Glomerular endothelial cell (primary cell): ENCODE measurements around the gene GTF2A1. TPM values are rescaled to one million over a fixed set of nuclear protein-coding genes. Genes with fewer than 3 reads are reported as not detected.
A peak's percentile ranks its signal among the peaks of the same experiment; 100 is the strongest.

ENCODE experiments used
- DNase-seq: peaks from one replicate; pipeline ENCODE4 v3.0.0-alpha.2; 2011; ENCODE audit warnings: low read depth, low spot score; ENCODE audit errors: extremely low read depth
- total RNA-seq: library from RNA; depleted of rRNA; stranded (reverse); fragments of >200 nt; gene quantifications from 2 replicates; pipeline ENCODE4 v1.2.3, GENCODE V29; 2015

Gene GTF2A1
- total RNA-seq, 1 donor from 2014 or later: 19.6 TPM

GRCh38 chr14:81187832-81188522 lies 32.8 kb downstream of the GTF2A1 start:
- DNase-seq: no peak

GRCh38 chr14:81179631-81180030 lies 41.1 kb downstream of the GTF2A1 start:
- DNase-seq: no peak

- DNase-seq: no peak
These were observed 42.7 kb downstream of the GTF2A1 start for GRCh38 chr14:81178063-81178462.

- no peak for DNase-seq
These were observed 43.5 kb downstream of the GTF2A1 start for GRCh38 chr14:81177225-81177624.

DNA sequence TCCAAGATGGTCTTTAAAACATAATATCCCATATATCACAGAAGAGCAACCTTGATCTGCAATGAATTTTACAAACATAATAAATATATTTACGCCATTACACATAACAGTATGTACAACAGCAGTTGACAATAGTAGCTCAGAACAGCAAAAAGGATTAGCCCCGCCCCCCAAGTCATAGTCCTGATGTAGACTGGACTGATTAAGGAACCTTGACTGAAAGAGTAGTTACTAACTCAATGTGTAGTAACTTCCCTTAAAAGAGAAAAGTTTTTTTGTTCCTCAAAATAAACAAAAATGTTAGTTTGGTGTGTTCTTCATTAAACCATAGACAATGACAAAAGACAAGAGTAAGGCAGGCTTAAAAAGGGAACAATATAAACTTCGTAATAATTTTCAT lies 44.5 kb downstream of the GTF2A1 start:
- DNase-seq: no peak

DNA sequence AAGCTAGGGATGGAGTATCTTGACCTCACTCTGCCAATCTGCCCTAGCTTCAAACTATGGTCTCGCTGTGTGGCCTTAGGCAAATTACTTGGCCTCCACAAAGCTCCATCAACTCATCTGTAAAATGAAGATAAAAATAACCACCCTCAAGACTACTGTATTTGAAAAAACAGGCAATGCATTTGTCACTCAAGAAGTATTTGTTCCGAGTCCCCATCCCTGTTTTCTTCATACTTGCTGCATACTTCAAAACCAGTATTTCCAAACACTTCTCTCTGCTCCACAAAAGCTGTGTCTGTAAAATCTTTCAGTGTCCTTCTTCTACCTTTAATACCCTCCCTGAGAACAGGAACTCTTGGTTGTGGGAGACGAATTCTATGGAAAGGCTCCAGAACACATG lies 47.9 kb downstream of the GTF2A1 start:
- DNase-seq: no peak

- DNase-seq: no peak
These were observed 48.4 kb downstream of the GTF2A1 start for GRCh38 chr14:81172353-81172752.

GRCh38 chr14:81170829-81171195 lies 49.9 kb downstream of the GTF2A1 start:
- no peak for DNase-seq

DNA sequence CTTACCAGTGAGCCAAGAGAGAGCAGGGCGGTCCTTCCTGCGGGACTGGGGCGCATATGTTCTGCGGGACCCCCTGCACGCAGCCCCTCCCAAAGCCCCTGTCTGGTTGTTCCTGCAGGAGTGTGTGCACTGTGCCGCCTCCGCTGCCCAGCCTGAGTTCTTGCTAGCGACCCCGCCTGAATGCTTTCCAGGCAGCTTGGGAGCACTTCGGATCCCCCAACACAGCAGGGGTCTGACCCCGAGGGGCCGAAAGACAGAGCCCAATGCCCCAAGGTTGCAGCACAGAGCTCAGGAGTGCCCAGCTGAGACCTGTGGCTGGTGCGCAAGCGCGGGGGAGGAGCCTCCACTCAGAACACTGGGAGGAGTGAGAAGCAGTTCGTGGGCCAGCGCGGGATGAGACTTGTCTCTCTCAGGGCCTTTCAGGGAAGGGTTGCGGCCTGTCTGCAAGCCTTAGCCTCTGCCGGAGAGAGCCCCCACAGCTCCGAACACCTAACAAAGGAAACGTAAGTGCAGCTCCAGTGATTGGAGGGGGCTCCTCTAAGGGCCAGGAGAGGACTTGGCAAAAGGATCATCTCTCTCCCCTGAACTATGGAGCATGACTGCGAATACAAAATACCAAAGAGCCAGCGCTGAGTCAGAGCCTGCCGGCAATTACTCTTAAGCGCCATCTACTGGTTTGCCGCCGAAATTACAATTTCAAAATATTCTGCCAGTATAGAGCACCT lies 50.5 kb downstream of the GTF2A1 start:
- peak; percentile 58 for DNase-seq

DNA sequence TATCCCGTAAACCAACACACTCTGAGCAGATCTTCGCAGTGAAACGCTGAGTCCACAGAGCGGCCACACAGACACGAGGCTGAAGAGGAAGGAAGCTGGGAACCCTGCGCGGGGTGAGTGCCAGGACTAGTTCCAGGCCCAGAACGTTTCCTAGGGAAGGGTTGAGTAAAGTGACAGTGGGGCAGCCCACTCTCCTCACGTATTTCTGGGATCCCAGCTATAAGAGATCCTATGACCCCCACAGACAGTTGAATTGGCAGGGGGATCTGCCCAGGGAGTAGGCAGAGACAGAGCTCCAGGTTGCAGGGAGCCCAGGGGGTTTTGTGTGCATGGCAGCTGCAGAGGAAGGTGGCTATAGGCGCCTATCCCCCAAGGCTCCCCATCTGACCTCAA lies 51.1 kb downstream of the GTF2A1 start:
- DNase-seq: no peak

GRCh38 chr14:81169267-81169666 lies 51.5 kb downstream of the GTF2A1 start:
- DNase-seq: no peak

DNA sequence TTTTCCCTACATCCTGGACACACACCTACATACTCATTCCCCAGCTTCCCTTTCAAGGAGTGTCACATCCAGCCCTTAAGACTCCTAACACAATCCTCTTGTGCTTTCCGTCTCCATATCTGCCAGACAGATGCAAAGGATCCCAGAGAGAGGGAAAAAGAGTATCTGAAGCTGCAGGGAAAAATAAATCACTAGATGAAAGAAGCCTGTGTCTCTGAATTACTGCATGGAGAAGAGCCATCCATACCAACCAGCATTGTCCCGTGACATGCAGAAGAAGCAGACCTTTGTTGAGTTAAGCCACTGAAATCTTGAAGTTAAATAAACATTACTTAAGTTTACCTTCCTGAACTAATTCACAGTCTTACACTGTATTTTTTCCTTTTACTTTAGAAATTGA lies 54.6 kb downstream of the GTF2A1 start:
- no peak for DNase-seq

DNA sequence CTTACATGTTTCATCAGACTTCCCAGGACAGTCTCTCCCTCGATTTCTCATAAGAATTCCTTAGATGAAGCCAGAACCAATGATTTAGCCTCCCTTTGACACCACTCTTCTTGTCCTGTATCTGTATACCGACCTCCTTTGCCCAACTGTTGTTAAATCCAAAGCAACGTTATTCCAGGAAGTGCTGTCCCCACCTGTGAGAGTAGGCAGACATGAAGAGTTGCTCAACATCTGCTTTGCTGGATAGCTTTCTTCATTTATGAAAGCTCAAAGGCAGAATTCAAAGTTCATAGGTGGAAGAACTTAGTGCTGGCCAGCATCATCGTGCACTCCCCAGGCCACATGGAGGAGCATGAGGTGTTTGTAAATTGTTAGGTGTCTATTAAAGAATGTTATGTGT lies 55.6 kb downstream of the GTF2A1 start:
- DNase-seq: no peak

- DNase-seq: no peak
These were observed 56.5 kb downstream of the GTF2A1 start for GRCh38 chr14:81164167-81164774.

DNA sequence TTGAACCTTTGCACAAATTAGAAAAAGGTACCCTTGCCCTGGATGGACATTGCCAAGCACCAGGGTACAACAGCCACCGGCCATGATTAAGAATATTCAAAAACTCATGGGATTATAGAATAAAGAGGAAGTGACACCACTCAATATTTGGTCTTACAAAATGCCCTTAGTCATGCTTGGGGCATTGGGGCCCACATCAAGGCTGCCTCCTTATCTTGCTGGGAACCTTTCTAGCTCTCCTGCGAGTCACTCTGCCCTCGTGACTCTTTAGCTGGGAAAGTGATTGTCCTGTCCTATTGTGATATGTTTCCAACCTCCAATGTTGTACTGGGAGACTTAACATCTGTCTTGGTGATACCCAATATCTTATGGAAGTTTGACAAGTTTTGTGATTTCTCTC lies 57.8 kb downstream of the GTF2A1 start:
- no peak for DNase-seq

GRCh38 chr14:81161749-81162148 lies 59.0 kb downstream of the GTF2A1 start:
- no peak for DNase-seq

DNA sequence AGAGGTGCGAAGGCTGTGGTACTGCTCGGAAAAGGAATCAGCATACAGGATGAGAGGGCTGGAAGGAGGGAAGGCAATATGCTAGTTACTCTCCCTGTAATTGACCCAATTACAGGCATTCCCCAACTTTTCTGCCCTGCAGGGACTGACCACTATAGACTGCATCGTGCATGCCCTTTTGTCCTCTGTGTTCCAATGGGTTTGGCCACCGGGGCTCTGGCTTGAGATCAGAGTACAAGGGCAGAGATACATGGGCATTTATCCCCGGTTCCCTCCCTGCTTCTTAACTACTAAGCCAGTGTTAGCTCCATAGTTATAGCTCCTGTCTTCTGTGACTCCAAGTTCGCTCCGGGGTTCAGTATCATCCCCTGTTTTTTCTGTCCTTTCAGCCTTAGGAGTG lies 59.7 kb downstream of the GTF2A1 start:
- DNase-seq: no peak

DNA sequence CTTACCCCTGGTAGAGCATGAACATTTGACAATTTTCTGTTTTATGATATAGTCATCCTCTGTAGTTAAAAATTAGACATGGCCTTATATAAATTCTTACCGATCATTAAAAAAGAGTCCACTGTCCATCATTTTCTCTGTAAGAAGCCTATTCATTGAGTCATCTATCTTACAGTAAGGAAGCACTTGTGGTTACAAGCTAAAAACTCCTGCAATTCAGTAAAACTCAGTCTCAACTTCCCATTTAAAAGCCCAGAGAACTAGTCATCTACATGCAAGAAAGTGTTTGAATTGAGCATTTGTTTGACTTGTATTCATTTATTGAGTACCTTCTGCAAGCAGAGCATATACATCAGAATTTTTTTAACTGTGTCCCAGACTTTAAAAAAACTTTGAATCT lies 63.3 kb downstream of the GTF2A1 start:
- DNase-seq: no peak

DNA sequence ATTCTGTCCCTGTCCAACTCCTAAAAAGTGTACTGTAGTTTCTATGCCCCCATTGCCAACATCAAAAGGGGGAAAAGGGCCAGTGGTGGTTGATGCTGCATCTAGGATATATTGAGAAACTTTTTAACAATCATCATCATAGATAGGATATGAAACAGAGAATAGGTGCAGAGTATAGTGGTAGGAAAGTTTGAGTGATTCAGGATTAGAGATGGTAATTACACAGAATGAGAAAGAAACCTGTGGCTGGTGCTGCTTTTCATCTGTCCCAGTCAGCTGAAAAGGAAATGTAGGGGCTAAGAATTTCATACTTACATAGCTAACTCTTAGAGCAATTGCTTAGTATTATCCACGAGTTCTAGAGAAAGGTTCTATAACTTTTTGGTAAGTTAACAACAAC lies 67.6 kb downstream of the GTF2A1 start:
- no peak for DNase-seq

DNA sequence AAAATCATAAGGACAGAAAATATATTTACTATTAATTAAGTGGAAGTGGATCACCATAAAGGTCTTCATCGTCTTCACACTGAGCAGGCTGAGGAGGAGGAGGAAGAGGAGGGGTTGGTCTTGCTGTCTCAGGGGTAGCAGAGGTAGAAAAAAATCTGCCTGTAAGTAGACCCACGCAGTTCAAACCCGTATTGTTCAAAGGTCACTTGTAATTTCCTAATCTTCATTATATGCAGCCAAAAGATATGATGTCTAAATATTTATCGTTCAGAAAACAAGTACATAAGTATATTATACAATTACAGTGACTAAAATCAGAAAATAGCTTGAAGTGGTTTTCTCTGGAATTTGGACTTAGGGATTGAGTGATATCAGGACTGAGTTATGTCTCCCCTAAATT lies 72.1 kb downstream of the GTF2A1 start:
- DNase-seq: no peak

GRCh38 chr14:81147140-81147897 lies 73.4 kb downstream of the GTF2A1 start:
- no peak for DNase-seq
